Heart right ventricle (tissue), 16 donors: ENCODE measurements around the gene SPG11. TPM values are rescaled to one million over a fixed set of nuclear protein-coding genes. Genes with fewer than 3 reads are reported as not detected.

Experiments used
- ATAC-seq, 8 donors: fragments of 200-7000 bp; cut with Tn5 transposase; one replicate each; pipeline ENCODE4 v1.9.1; 2020; ENCODE audit warnings: mild to moderate bottlenecking in 8 of 8, moderate library complexity in 8 of 8, moderate number of reproducible peaks in 1 of 8
- DNase-seq, 2 donors: peaks; one replicate each; pipeline ENCODE4 v3.0.0-alpha.2; 2020
- H3K27ac ChIP-seq, 10 donors: fragments of 200-600 bp; sonication (generic) in 2 of 10; one replicate each; pipeline versions ENCODE4 v1.5.0 to v1.8.0; 2020 to 2022; ENCODE audit warnings: mild to moderate bottlenecking in 3 of 10
- H3K27me3 ChIP-seq, 7 donors: fragments of 200-600 bp; one replicate each; pipeline ENCODE4 v1.8.0; 2021 to 2022; ENCODE audit warnings: mild to moderate bottlenecking in 2 of 7
- H3K36me3 ChIP-seq, 9 donors: fragments of 200-600 bp; sonication (generic) in 1 of 9; one replicate each; pipeline versions ENCODE4 v1.5.0 to v1.8.0; 2020 to 2022; ENCODE audit warnings: mild to moderate bottlenecking in 2 of 9
- H3K4me1 ChIP-seq, 9 donors: fragments of 200-600 bp; sonication (generic) in 1 of 9; one replicate each; pipeline versions ENCODE4 v1.5.0 to v1.8.0; 2020 to 2022; ENCODE audit warnings: mild to moderate bottlenecking in 4 of 9
- H3K4me3 ChIP-seq, 10 donors: fragments of 200-600 bp; sonication (generic) in 2 of 10; one replicate each; pipeline versions ENCODE4 v1.5.0 to v1.8.0; 2020 to 2022; ENCODE audit warnings: mild to moderate bottlenecking in 7 of 10, moderate library complexity in 2 of 10
- H3K9me3 ChIP-seq, 11 donors: fragments of 200-600 bp in 10 of 11; sonication (generic) in 2 of 11; one replicate each; pipeline versions ENCODE4 v1.5.0 to v1.8.0; 2013 to 2022; ENCODE audit warnings: mild to moderate bottlenecking in 2 of 11, control low read depth in 1 of 11, moderate library complexity in 1 of 11
- WGBS, 2 donors: extraction: QIAGEN DNeasy Blood & Tissue Kit; methylation state at CpG; one replicate each; pipeline ENCODE4 v1.1.7; 2013; ENCODE audit warnings: inconsistent platforms in 1 of 2; 5-methylcytosine and 5-hydroxymethylcytosine counted together
- intact Hi-C, 10 donors: fragments of 100-400 bp; cut with DNase I; formaldehyde crosslinking; loops; one replicate each; pipeline versions ENCODE4 v1.11.1 to v1.14.2; 2022
- polyA plus RNA-seq, 2 donors: library from polyadenylated mRNA; stranded (reverse); fragments of 200-250 nt; gene quantifications; one replicate each; pipeline ENCODE4 v1.2.3, GENCODE V29; 2013
- total RNA-seq, 10 donors: library from RNA; stranded (reverse); fragmentation: NEBNext Ultra II Directional in 3 of 10; extraction: Animal tissue kit (Norgen Biotek cat#: 25700) in 3 of 10; gene quantifications; one replicate each; pipeline versions ENCODE4 v1.2.1 to v1.2.4, GENCODE V29; 2021 to 2023
- TF ChIP-seq, protein P1 (sequence below), 9 donors: fragments of 200-600 bp; sonication (generic) in 2 of 9; IDR thresholded peaks; one replicate each; pipeline versions ENCODE4 v1.5.0 to v1.8.0; 2021 to 2022; ENCODE audit warnings: antibody characterized with exemption in 9 of 9, mild to moderate bottlenecking in 5 of 9, moderate library complexity in 1 of 9
- donor health status: Arrhythmogenic right ventricular cardiomyopathy.
- donor health status: ischemic (EF 13 %, LVEDD 7.1; RV severe dilation, severe dysfunction).
- donor health status: healthy with polysubstance abuse.
- donor health status: DM: no; HTN: yes; CAD: no.
- donor health status: DM: no; HTN: no; CAD: no.
- donor health status: ischemic (EF 25% LVEDD 6.9; RV normal size, moderate dysfunction).
- donor health status: ischemic (EF 25% LVEDD 5.7; RV mildly dilated, moderate dysfunction).
- donor health status: healthy.
- donor health status: DM: yes; HTN: yes; CAD: no.
- donor health status: Ischemic cardiomyopathy.
- donor health status: ischemic (EF 35%, LVEDD 5.7; RV mildly dilated, moderate dysfunction).
- donor health status: nonischemic (EF 11% LVEDD 7.7; RV severe dilation, severe dysfunction).
- donor health status: DM: yes; HTN: yes; CAD: no.
- donor health status: PGD.
- donor health status: ischemic (EF 29% LVEDD 5.4; RV normal size, mild dysfunction).
- donor health status: nonischemic (EF 23%, LVEDD 6.1; RV moderate dilation, normal function).

SPG11 gene
- total and polyA plus RNA-seq, 12 donors: 17.4 to 63.4 (median 50.4) TPM

DNA sequence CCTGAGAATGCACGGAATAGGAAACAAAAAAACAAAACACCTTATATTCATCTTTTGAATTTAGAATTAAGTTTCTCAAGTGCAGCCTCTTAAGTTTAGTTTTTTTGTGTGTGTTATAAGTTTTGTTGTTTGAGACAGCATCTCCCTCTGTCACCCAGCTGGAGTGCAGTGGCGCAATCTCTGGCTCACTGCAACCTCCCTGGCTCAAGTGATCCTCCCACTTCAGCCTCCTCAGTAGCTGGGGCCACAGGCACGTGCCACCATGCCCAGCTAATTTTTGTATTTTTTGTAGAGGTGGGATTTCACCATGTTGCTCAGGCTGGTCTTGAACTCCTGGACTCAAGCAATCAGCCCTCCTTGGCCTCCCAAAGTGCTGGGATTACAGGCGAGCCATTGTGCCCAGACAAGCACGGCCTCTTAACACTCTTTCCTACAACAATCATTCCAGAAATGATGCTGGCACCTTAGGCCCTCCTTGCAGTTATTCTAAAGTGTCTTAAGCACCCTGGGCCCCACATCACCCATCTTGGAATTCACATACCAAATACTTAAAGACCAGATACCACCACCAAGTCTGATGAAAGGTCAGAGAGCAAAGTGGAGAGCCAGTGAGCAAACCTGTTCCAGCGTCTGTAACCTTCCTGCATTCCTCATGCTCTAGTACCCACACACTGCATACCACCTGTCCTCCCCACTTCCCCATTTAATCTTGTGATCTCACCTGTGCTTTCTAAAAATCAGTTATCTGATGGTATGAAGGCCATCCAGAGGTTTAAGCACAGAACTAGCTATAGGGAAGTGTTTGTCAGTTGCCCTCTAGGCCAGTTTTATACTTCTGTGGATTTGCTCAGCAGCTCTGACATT, 6.9 kb upstream of the SPG11 start:
- WGBS, 2 donors: 89 to 92% methylated on average over 6 of the region's 6 CpGs
- DNase-seq (no peak), ATAC-seq (no peak)
- intact Hi-C loops: no loop called here
- Histone ChIP-seq H3K27ac (no peak overlapping the region), H3K36me3 (no peaks in the 10 kb centered on the region), H3K4me3 (no peak overlapping the region), H3K4me1 (peaks cover 0 to 17% (median 0%) of the 10 kb centered on the region in 9 donors), H3K9me3 (no peaks in the 10 kb centered on the region), H3K27me3 (no peaks in the 10 kb centered on the region)
- TF ChIP-seq, protein P1, sequence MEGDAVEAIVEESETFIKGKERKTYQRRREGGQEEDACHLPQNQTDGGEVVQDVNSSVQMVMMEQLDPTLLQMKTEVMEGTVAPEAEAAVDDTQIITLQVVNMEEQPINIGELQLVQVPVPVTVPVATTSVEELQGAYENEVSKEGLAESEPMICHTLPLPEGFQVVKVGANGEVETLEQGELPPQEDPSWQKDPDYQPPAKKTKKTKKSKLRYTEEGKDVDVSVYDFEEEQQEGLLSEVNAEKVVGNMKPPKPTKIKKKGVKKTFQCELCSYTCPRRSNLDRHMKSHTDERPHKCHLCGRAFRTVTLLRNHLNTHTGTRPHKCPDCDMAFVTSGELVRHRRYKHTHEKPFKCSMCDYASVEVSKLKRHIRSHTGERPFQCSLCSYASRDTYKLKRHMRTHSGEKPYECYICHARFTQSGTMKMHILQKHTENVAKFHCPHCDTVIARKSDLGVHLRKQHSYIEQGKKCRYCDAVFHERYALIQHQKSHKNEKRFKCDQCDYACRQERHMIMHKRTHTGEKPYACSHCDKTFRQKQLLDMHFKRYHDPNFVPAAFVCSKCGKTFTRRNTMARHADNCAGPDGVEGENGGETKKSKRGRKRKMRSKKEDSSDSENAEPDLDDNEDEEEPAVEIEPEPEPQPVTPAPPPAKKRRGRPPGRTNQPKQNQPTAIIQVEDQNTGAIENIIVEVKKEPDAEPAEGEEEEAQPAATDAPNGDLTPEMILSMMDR (IDR thresholded peaks at IDR 0.05): no peak

DNA sequence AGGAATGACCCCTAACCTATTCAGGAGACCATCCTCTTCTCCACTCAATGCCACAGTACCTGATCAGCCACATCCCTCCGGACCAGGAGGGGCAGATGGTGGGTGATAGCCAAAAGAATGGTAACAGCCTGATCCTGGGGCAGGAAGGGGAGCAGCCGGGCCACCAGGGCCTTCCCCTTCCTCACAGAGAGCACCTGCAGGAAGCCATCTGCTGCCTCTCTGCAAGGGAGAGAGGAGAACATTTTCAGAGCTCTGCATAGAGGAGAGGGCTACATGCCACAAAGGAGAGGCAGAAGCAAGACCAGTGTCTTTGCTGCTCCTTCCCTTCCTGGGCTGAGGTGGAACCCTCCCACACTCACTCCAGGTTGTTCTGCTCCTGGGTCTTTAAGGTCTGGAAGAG, 5.5 kb upstream of the SPG11 start:
- H3K27ac ChIP-seq: no peak overlapping the region
- peaks cover 0 to 22% (median 4%) of the 10 kb centered on the region in 9 donors for H3K4me1 ChIP-seq
- H3K4me3 ChIP-seq: no peak overlapping the region
- WGBS, 2 donors: 68 to 86% methylated on average over 2 of the region's 2 CpGs
- no peaks in the 10 kb centered on the region for H3K9me3 ChIP-seq
- DNase-seq (no peak), ATAC-seq (no peak)
- TF ChIP-seq, protein P1 (IDR thresholded peaks at IDR 0.05): no peak
- no peaks in the 10 kb centered on the region for H3K27me3 ChIP-seq
- intact Hi-C loops: loop anchor here in 4 of 10 donors (5.0 kb wide), 3 partner anchors 33 to 68 kb away; partner anchors contain the start of gene TRIM69 (in 1 of the 4)
- H3K36me3 ChIP-seq: no peaks in the 10 kb centered on the region

DNA sequence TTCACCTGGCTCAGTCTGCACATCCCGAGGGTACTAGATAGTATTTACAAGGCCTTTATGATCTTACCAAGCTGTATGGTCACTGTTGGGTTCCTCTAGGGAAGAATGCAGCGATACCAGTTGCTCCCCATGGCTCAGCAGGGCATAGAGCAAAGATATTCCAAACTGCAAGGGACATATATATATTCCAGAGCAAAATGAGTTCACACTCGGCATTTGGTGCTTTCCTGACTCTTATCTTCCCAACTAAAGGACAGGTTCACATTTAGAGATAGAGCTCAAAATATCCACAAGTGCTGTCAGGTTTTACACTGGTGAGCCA, 3.5 kb upstream of the SPG11 start:
- peaks cover 0 to 31% (median 12%) of the 10 kb centered on the region in 9 donors for H3K4me1 ChIP-seq
- H3K9me3 ChIP-seq: no peaks in the 10 kb centered on the region
- no peaks in the 10 kb centered on the region for H3K36me3 ChIP-seq
- no peak overlapping the region for H3K4me3 ChIP-seq
- intact Hi-C loops: loop anchor here in 4 of 10 donors (5.0 kb wide), 3 partner anchors 35 to 70 kb away; partner anchors contain the start of gene TRIM69 (in 1 of the 4)
- H3K27ac ChIP-seq: peak overlapping the region in 5 of 10 donors; percentile 6 to 71 (median 21)
- TF ChIP-seq, protein P1 (IDR thresholded peaks at IDR 0.05): no peak
- no peak for ATAC-seq
- DNase-seq: no peak
- WGBS, 2 donors: 50 to 52% methylated on average over 3 of the region's 3 CpGs
- no peaks in the 10 kb centered on the region for H3K27me3 ChIP-seq

DNA sequence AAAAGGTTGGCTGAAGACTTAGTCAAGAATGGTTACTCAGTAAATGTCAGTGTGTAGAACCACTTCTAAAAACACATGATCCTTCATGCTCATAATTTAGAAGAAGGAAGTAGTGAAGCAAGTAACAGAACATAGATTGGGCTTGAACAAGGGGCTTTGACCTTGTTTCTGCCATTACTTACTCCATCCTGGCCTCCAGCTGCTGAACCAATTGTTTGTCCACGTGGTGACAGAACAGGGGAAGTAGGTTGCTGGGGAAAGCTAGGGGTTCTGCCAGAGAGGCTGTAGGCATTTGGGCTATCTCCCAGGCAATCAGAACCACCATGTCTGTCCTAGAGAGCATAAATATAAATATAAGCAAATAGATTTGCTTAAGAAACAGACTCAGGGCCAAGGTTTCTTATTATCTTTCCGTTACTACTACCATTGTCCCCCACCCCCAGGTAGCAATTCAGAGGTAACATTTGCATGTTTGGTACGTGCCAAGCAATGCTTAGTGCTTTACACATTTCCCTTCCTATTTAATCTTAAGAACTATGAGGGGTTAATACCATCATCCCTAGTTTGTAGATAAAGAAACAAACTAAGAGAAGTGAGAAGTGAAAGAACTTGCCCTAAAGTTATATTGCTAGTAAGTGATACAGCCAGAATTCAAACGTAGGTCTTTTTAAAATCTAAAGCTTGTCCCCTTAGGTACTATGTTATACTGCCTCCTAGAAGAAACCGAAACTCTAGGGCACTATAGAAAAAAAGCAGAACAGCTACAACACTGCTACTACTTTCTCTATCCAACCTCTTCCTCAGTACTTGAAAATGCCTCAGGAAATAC, 3.0 kb upstream of the SPG11 start:
- Histone ChIP-seq H3K9me3 (no peaks in the 10 kb centered on the region), H3K27me3 (no peaks in the 10 kb centered on the region), H3K4me3 (peak overlapping the region in 1 of 10 donors; percentile 1), H3K36me3 (no peaks in the 10 kb centered on the region), H3K27ac (peak overlapping the region in 3 of 10 donors; percentile 6 to 71 (median 49)), H3K4me1 (peaks cover 0 to 36% (median 18%) of the 10 kb centered on the region in 9 donors)
- TF ChIP-seq, protein P1 (IDR thresholded peaks at IDR 0.05): no peak
- WGBS, 2 donors: 57 to 63% methylated on average over 5 of the region's 5 CpGs
- DNase-seq: no peak
- intact Hi-C loops: loop anchor here in 4 of 10 donors (5.0 kb wide), 3 partner anchors 36 to 71 kb away; partner anchors contain the start of gene TRIM69 (in 1 of the 4)
- ATAC-seq: no peak
